Skin epidermis (tissue), 12 donors: Measurements from ENCODE around the gene MSANTD1.

Source experiments
- H3K27ac ChIP-seq, 21 experiments: fragments of 200-600 bp; sonication (generic) in 11 of 21; one replicate each; pipeline ENCODE4 v1.5.0; 2020; ENCODE audit warnings: mild to moderate bottlenecking in 3 of 21, inconsistent platforms in 2 of 21, moderate library complexity in 2 of 21
- H3K4me3 ChIP-seq, 7 experiments: fragments of 200-600 bp; sonication (generic) in 2 of 7; one replicate each; pipeline ENCODE4 v1.5.0; 2020; ENCODE audit warnings: inconsistent platforms in 2 of 7, mild to moderate bottlenecking in 2 of 7, moderate library complexity in 1 of 7

MSANTD1 gene

GRCh38 chr4:3213661-3214250, 35.2 kb upstream of the MSANTD1 start:
- H3K27ac ChIP-seq, result no peak overlapping the region
- no peak overlapping the region for H3K4me3 ChIP-seq

GRCh38 chr4:3215256-3215655, 33.7 kb upstream of the MSANTD1 start:
- no peak overlapping the region for H3K4me3 ChIP-seq
- no peak overlapping the region for H3K27ac ChIP-seq

GRCh38 chr4:3215733-3216132, 33.2 kb upstream of the MSANTD1 start:
- Histone ChIP-seq H3K4me3 (no peak overlapping the region), H3K27ac (no peak overlapping the region)

- no peak overlapping the region for H3K4me3 ChIP-seq
- no peak overlapping the region for H3K27ac ChIP-seq
Measured at GRCh38 chr4:3217266-3217665, 31.7 kb upstream of the MSANTD1 start.

- Histone ChIP-seq H3K4me3 (no peak overlapping the region), H3K27ac (no peak overlapping the region)
Measured at GRCh38 chr4:3217771-3218170, 31.2 kb upstream of the MSANTD1 start.

- no peak overlapping the region for H3K4me3 ChIP-seq
- H3K27ac ChIP-seq, result no peak overlapping the region
Measured at GRCh38 chr4:3218824-3219760, 29.9 kb upstream of the MSANTD1 start.

- no peak overlapping the region for H3K4me3 ChIP-seq
- no peak overlapping the region for H3K27ac ChIP-seq
Measured at GRCh38 chr4:3219761-3220475, 29.0 kb upstream of the MSANTD1 start.

- Histone ChIP-seq H3K27ac (no peak overlapping the region), H3K4me3 (no peak overlapping the region)
Measured at GRCh38 chr4:3220476-3221183, 28.3 kb upstream of the MSANTD1 start.

- no peak overlapping the region for H3K4me3 ChIP-seq
- H3K27ac ChIP-seq, result no peak overlapping the region
Measured at GRCh38 chr4:3221184-3221494, 27.8 kb upstream of the MSANTD1 start.

- no peak overlapping the region for H3K27ac ChIP-seq
- no peak overlapping the region for H3K4me3 ChIP-seq
Measured at GRCh38 chr4:3221996-3222395, 27.0 kb upstream of the MSANTD1 start.

GRCh38 chr4:3223346-3223745, 25.6 kb upstream of the MSANTD1 start:
- H3K27ac ChIP-seq, result no peak overlapping the region
- no peak overlapping the region for H3K4me3 ChIP-seq

- Histone ChIP-seq H3K4me3 (no peak overlapping the region), H3K27ac (peak overlapping the region in 1 of 21 experiments; percentile 37)
Measured at GRCh38 chr4:3223956-3224748, 24.8 kb upstream of the MSANTD1 start.

- Histone ChIP-seq H3K27ac (peak overlapping the region in 1 of 21 experiments; percentile 21), H3K4me3 (no peak overlapping the region)
Measured at GRCh38 chr4:3225071-3225850, 23.7 kb upstream of the MSANTD1 start.

- H3K4me3 ChIP-seq, result no peak overlapping the region
- H3K27ac ChIP-seq, result peak overlapping the region in 3 of 21 experiments; percentile 22 to 47 (median 23)
Measured at GRCh38 chr4:3225936-3226335, 23.0 kb upstream of the MSANTD1 start.

GRCh38 chr4:3226467-3226866, 22.5 kb upstream of the MSANTD1 start:
- Histone ChIP-seq H3K4me3 (no peak overlapping the region), H3K27ac (peak overlapping the region in 3 of 21 experiments; percentile 14 to 47 (median 23))

- peak overlapping the region in 2 of 21 experiments; percentile 14 to 37 for H3K27ac ChIP-seq
Measured at GRCh38 chr4:3226944-3227343, 22.0 kb upstream of the MSANTD1 start.

GRCh38 chr4:3227878-3228675, 20.9 kb upstream of the MSANTD1 start:
- no peak overlapping the region for H3K4me3 ChIP-seq
- H3K27ac ChIP-seq, result no peak overlapping the region

More at GRCh38 chr4:3226944-3227343, 22.0 kb upstream of the MSANTD1 start:
- no peak overlapping the region for H3K4me3 ChIP-seq

GRCh38 chr4:3228881-3229280, 20.1 kb upstream of the MSANTD1 start:
- H3K4me3 ChIP-seq, result no peak overlapping the region
- H3K27ac ChIP-seq, result no peak overlapping the region
